Heart left ventricle (tissue), 16 donors: ENCODE data around the gene NRCAM. TPM values are rescaled to one million over a fixed set of nuclear protein-coding genes. Genes with fewer than 3 reads are reported as not detected.

Experiments
- ATAC-seq, 4 donors: fragments of 200-7000 bp; cut with Tn5 transposase; one replicate each; pipeline ENCODE4 v1.9.1; 2020 to 2022; ENCODE audit warnings: moderate library complexity in 4 of 4, mild to moderate bottlenecking in 3 of 4, moderate number of reproducible peaks in 1 of 4
- DNase-seq, 5 donors: peaks; one replicate each; pipeline ENCODE4 v3.0.0-alpha.2; 2020
- H3K27ac ChIP-seq, 12 donors: fragments of 200-600 bp; sonication (generic) in 4 of 12; one replicate each; pipeline versions ENCODE4 v1.5.0 to v1.8.0; 2016 to 2022; ENCODE audit warnings: mild to moderate bottlenecking in 2 of 12
- H3K27me3 ChIP-seq, 9 donors: fragments of 200-600 bp; sonication (generic) in 2 of 9; one replicate each; pipeline versions ENCODE4 v1.5.1 to v1.8.0; 2016 to 2022; ENCODE audit warnings: mild to moderate bottlenecking in 3 of 9
- H3K36me3 ChIP-seq, 9 donors: fragments of 200-600 bp; sonication (generic) in 2 of 9; one replicate each; pipeline versions ENCODE4 v1.5.0 to v1.8.0; 2018 to 2022; ENCODE audit warnings: mild to moderate bottlenecking in 2 of 9
- H3K4me1 ChIP-seq, 12 donors: fragments of 200-600 bp; sonication (generic) in 4 of 12; one replicate each; pipeline versions ENCODE4 v1.5.0 to v1.8.0; 2016 to 2022; ENCODE audit warnings: mild to moderate bottlenecking in 3 of 12
- H3K4me3 ChIP-seq, 12 donors: fragments of 200-600 bp; sonication (generic) in 4 of 12; one replicate each; pipeline versions ENCODE4 v1.5.0 to v1.8.0; 2017 to 2022; ENCODE audit warnings: mild to moderate bottlenecking in 9 of 12, moderate library complexity in 4 of 12
- H3K9me3 ChIP-seq, 12 donors: fragments of 200-600 bp; sonication (generic) in 4 of 12; one replicate each; pipeline versions ENCODE4 v1.5.0 to v1.8.0; 2016 to 2022; ENCODE audit warnings: mild to moderate bottlenecking in 1 of 12
- POLR2A ChIP-seq, 2 donors: fragments of 450-650 bp; IDR thresholded peaks; one replicate each; pipeline ENCODE4 v1.6.1; 2017; ENCODE audit warnings: antibody characterized with exemption in 2 of 2, mild to moderate bottlenecking in 2 of 2, moderate library complexity in 2 of 2
- WGBS, 4 donors: extraction: QIAGEN DNeasy Blood & Tissue Kit in 2 of 4; methylation state at CpG; one replicate each; pipeline versions ENCODE4 v1.1.5 to v1.1.7; 2013 to 2018; 5-methylcytosine and 5-hydroxymethylcytosine counted together
- intact Hi-C, 10 donors: fragments of 100-400 bp; cut with DNase I; formaldehyde crosslinking; loops; one replicate each; pipeline versions ENCODE4 v1.11.1 to v1.14.2; 2022
- polyA plus RNA-seq, 2 donors: library from polyadenylated mRNA; stranded (reverse); fragments of 200-250 nt; gene quantifications; one replicate each; pipeline ENCODE4 v1.2.3, GENCODE V29; 2013
- total RNA-seq, 9 donors: library from RNA; depleted of rRNA in 2 of 9; stranded (reverse); fragments of >200 nt in 2 of 9; fragmentation: NEBNext Ultra II Directional in 3 of 9; extraction: Animal tissue kit (Norgen Biotek cat#: 25700) in 3 of 9; gene quantifications; one replicate each; pipeline versions ENCODE4 v1.1.0 to v1.2.4, GENCODE V29; 2016 to 2023
- TF ChIP-seq, protein P1 (sequence below), 12 donors: fragments of 200-600 bp; sonication (generic) in 4 of 12; IDR thresholded peaks; one replicate each; pipeline versions ENCODE4 v1.5.0 to v1.8.0; 2018 to 2022; ENCODE audit warnings: antibody characterized with exemption in 12 of 12, mild to moderate bottlenecking in 5 of 12
- donor health status: ischemic (EF 13 %, LVEDD 7.1; RV severe dilation, severe dysfunction).
- donor health status: healthy with polysubstance abuse.
- donor health status: DM: no; HTN: yes; CAD: no.
- donor health status: DM: no; HTN: no; CAD: no.
- donor health status: ischemic (EF 25% LVEDD 6.9; RV normal size, moderate dysfunction).
- donor health status: ischemic (EF 25% LVEDD 5.7; RV mildly dilated, moderate dysfunction).
- donor health status: healthy.
- donor health status: DM: yes; HTN: yes; CAD: no.
- donor health status: ischemic (EF 35%, LVEDD 5.7; RV mildly dilated, moderate dysfunction).
- donor health status: nonischemic (EF 11% LVEDD 7.7; RV severe dilation, severe dysfunction).
- donor health status: DM: yes; HTN: yes; CAD: no.
- donor health status: PGD.
- donor health status: ischemic (EF 29% LVEDD 5.4; RV normal size, mild dysfunction).
- donor health status: nonischemic (EF 23%, LVEDD 6.1; RV moderate dilation, normal function).

The NRCAM gene
- total and polyA plus RNA-seq, 11 donors, result 0.07 to 2.5 (median 0.36) TPM

DNA sequence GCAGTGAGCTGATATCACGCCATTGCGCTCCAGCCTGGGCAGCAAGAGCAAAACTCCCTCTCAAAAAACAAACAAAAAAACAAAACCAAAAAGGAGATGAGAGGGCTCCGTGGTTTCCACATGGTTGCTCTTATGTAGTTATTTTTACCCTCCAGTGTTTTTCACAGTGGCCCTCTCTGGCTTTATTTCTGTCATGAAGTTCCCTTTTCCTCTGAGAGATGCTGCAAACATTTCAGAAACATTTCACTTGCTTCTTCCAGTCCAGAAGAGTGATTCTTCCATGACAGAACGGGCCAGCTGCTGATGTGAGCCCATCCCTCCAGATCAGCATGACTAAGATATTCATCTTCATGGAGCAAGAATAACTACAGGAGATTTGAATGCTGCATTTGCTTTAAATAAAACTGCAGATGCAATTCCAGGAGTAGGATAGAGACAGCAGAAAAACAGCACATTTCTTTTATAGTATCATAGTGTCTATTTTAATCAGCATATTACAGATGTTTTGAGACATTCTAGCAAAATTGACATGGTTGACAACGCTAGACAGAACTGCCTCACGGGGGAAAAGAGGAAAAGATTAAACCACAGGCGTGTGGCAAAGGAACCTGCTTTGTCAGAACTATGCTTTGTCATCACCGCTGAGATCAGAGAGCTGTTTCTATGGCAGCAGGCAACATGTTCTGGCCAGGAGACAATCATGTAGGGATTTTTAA is 40.3 kb downstream of the NRCAM start:
- Histone ChIP-seq H3K36me3 (no peaks in the 10 kb centered on the region), H3K9me3 (peaks cover 0 to 3% (median 0%) of the 10 kb centered on the region in 12 donors), H3K4me1 (peaks cover 0 to 9% (median 0%) of the 10 kb centered on the region in 12 donors), H3K4me3 (no peak overlapping the region), H3K27ac (no peak overlapping the region), H3K27me3 (peaks cover 0 to 33% (median 7%) of the 10 kb centered on the region in 9 donors)
- TF ChIP-seq POLR2A (IDR thresholded peaks at IDR 0.05), result no peak
- TF ChIP-seq, protein P1, sequence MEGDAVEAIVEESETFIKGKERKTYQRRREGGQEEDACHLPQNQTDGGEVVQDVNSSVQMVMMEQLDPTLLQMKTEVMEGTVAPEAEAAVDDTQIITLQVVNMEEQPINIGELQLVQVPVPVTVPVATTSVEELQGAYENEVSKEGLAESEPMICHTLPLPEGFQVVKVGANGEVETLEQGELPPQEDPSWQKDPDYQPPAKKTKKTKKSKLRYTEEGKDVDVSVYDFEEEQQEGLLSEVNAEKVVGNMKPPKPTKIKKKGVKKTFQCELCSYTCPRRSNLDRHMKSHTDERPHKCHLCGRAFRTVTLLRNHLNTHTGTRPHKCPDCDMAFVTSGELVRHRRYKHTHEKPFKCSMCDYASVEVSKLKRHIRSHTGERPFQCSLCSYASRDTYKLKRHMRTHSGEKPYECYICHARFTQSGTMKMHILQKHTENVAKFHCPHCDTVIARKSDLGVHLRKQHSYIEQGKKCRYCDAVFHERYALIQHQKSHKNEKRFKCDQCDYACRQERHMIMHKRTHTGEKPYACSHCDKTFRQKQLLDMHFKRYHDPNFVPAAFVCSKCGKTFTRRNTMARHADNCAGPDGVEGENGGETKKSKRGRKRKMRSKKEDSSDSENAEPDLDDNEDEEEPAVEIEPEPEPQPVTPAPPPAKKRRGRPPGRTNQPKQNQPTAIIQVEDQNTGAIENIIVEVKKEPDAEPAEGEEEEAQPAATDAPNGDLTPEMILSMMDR (IDR thresholded peaks at IDR 0.05), result no peak
- intact Hi-C loops, result no loop called here
- ATAC-seq, result no peak
- 39 to 45% (median 44%) methylated on average over 8 of the region's 8 CpGs for WGBS, 4 donors
- DNase-seq, result no peak

DNA sequence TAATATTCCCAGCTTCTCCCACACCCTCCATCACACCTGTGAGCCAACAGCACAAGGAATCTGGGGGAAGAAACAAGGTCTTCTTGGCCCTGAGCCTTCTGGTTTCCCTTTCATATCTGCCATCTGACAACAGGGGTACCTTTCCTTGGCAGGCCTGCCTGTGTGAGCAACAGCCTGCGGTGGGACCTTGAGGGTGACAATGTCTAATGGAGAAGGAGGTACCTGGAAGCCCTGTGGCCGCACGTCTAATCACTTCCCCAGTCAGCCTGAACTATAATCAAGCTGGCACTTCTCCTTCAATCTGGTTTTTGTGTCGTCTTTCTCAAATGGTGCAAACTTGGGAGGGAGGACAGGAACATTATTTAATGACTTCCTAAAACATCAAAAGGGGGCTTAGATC is 41.2 kb downstream of the NRCAM start:
- Histone ChIP-seq H3K4me1 (peaks cover 0 to 9% (median 0%) of the 10 kb centered on the region in 12 donors), H3K9me3 (peaks cover 0 to 3% (median 0%) of the 10 kb centered on the region in 12 donors), H3K36me3 (no peaks in the 10 kb centered on the region), H3K4me3 (no peak overlapping the region), H3K27me3 (peaks cover 0 to 28% (median 7%) of the 10 kb centered on the region in 9 donors), H3K27ac (no peak overlapping the region)
- TF ChIP-seq, protein P1 (IDR thresholded peaks at IDR 0.05), result no peak
- TF ChIP-seq POLR2A (IDR thresholded peaks at IDR 0.05), result no peak
- intact Hi-C loops, result no loop called here
- DNase-seq, result no peak
- WGBS, 4 donors, result 80 to 84% (median 82%) methylated on average over 4 of the region's 4 CpGs
- ATAC-seq, result no peak

DNA sequence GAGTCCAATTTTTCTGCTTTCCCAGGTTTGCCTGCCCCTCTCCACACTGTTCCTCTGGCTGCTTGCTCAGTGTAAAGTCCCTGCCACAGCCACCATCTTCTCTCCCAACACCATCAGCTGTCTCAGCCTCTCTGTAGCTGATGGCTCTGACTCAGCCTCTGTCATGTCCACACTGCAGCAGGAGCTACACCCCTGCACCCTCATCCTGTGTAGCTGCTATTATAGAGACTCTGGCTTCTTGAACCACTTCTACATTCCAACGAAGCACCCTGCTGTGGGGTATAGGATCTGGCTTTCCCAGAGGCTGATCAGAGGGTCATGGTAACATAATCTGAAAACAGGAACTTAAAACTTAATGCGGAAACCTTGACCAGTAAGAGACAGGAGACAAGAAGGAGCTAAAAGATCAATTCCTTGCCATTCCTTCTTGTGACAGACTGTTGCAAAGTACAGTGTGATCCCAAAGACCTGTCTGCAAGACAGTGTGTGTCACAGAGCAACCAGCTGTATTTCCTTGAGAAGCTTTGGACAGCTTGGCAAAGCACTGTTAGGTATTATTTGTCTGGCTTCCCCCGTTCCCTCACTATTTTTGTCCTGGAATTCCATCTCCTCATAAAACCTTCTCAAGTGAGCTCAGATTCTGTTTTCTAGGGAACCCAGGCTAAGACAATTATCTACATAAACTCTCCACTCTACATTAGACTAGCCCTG is 42.3 kb downstream of the NRCAM start:
- 56 to 68% (median 61%) methylated on average over 3 of the region's 3 CpGs for WGBS, 4 donors
- Histone ChIP-seq H3K9me3 (peaks cover 0 to 3% (median 0%) of the 10 kb centered on the region in 12 donors), H3K4me3 (no peak overlapping the region), H3K27me3 (peaks cover 0 to 23% (median 4%) of the 10 kb centered on the region in 9 donors), H3K27ac (no peak overlapping the region), H3K36me3 (no peaks in the 10 kb centered on the region), H3K4me1 (peaks cover 0 to 9% (median 0%) of the 10 kb centered on the region in 12 donors)
- TF ChIP-seq, protein P1 (IDR thresholded peaks at IDR 0.05), result no peak
- no peak for TF ChIP-seq POLR2A (IDR thresholded peaks at IDR 0.05)
- no peak for ATAC-seq
- intact Hi-C loops, result no loop called here
- no peak for DNase-seq

DNA sequence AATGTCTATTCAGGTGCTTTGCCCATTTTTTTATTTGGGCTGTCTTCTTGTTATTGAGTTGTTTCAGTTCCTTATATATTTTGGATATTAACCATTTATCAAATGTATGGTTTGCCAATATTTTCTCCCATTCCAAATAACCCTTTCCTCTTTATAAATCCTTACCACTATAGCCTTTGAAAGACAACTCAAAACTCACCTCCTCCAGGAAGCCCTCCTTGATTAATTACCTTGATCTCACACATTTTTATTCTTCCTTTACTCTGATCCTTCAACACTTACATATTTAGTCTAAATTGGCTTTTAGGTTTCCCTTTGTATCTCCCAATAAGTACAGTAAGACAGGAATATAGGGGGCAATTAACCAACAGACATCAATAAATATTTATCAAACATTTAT is 42.9 kb downstream of the NRCAM start:
- TF ChIP-seq, protein P1 (IDR thresholded peaks at IDR 0.05), result no peak
- no peak for TF ChIP-seq POLR2A (IDR thresholded peaks at IDR 0.05)

More for the DNA sequence above, 42.9 kb downstream of the NRCAM start:
- intact Hi-C loops, result no loop called here
- Histone ChIP-seq H3K9me3 (peaks cover 0 to 3% (median 0%) of the 10 kb centered on the region in 12 donors), H3K36me3 (no peaks in the 10 kb centered on the region), H3K4me1 (peaks cover 0 to 9% (median 0%) of the 10 kb centered on the region in 12 donors), H3K27me3 (peaks cover 0 to 20% (median 4%) of the 10 kb centered on the region in 9 donors), H3K4me3 (no peak overlapping the region), H3K27ac (no peak overlapping the region)
- ATAC-seq (no peak), DNase-seq (no peak)
